BJ (cell line): ENCODE data around the gene LAMA2. TPM values are rescaled to one million over a fixed set of nuclear protein-coding genes. Genes with fewer than 3 reads are reported as not detected.

Source experiments
- CTCF ChIA-PET: fragments of 350-600 bp; formaldehyde crosslinking; extraction: SDS; loops from one replicate; lab custom pipeline; 2021; ENCODE audit warnings: antibody characterized with exemption, inconsistent platforms; lab: Yijun Ruan, JAX
- POLR2A ChIA-PET: fragments of 300-600 bp; sonication (Branson Sonifier 250); formaldehyde crosslinking; extraction: SDS; loops from one replicate; lab custom pipeline; 2021; ENCODE audit warnings: antibody characterized with exemption; lab: Charles Lee
- DNase-seq: peaks from one replicate; pipeline ENCODE4 v3.0.0-alpha.2; 2011; ENCODE audit warnings: low read depth
- H3K27me3 ChIP-seq: 2 replicates; pipeline ENCODE4 v1.6.0; 2011; ENCODE audit warnings: low read length; ENCODE audit not compliant: control insufficient read depth, insufficient read depth
- H3K36me3 ChIP-seq: 2 replicates; pipeline ENCODE4 v1.5.1; 2011; ENCODE audit warnings: low read length; ENCODE audit not compliant: control insufficient read depth, insufficient read depth
- H3K4me3 ChIP-seq: 2 replicates; pipeline ENCODE4 v1.5.1; 2011; ENCODE audit warnings: low read depth, mild to moderate bottlenecking, control low read depth, low read length
- CTCF ChIP-seq: IDR thresholded peaks from 2 replicates; pipeline ENCODE4 v1.5.1; 2011; ENCODE audit warnings: low read depth, mild to moderate bottlenecking, control low read depth, inconsistent platforms, low read length, moderate library complexity; ENCODE audit not compliant: insufficient read depth
- polyA plus RNA-seq: library from polyadenylated mRNA; depleted of rRNA; stranded (reverse); fragments of >200 nt; gene quantifications from 2 replicates; pipeline ENCODE4 v1.2.3, GENCODE V29; 2011

Gene LAMA2
- polyA plus RNA-seq, 1 experiment, result 50.0 TPM

GRCh38 chr6:129033180-129033579 lies 150.2 kb downstream of the LAMA2 start:
- no peak for TF ChIP-seq CTCF
- no peaks in the 10 kb centered on the region for H3K27me3 ChIP-seq
- POLR2A ChIA-PET, result no interaction called here
- CTCF ChIA-PET, result interaction anchor here (1.0 kb wide), 2 partner anchors 12 to 221 kb away, joined by 3 read pairs; no protein-coding TSS in a partner anchor
- no peak overlapping the region for H3K4me3 ChIP-seq
- no peaks in the 10 kb centered on the region for H3K36me3 ChIP-seq
- no peak for DNase-seq

GRCh38 chr6:129033581-129033980 lies 150.6 kb downstream of the LAMA2 start:
- POLR2A ChIA-PET, result no interaction called here

GRCh38 chr6:129041563-129041962 lies 158.6 kb downstream of the LAMA2 start:
- POLR2A ChIA-PET, result no interaction called here
- CTCF ChIA-PET, result no interaction called here
- Histone ChIP-seq H3K27me3 (no peaks in the 10 kb centered on the region), H3K36me3 (no peaks in the 10 kb centered on the region), H3K4me3 (no peak overlapping the region)
- no peak for TF ChIP-seq CTCF
- DNase-seq, result no peak

More at GRCh38 chr6:129033581-129033980, 150.6 kb downstream of the LAMA2 start:
- CTCF ChIA-PET, result interaction anchor here (1.0 kb wide), 1 partner anchor 220 kb away, joined by 3 read pairs; no protein-coding TSS in a partner anchor
- no peaks in the 10 kb centered on the region for H3K27me3 ChIP-seq
- no peak for DNase-seq
- H3K36me3 ChIP-seq, result no peaks in the 10 kb centered on the region
- no peak for TF ChIP-seq CTCF
- H3K4me3 ChIP-seq, result no peak overlapping the region

- Histone ChIP-seq H3K27me3 (no peaks in the 10 kb centered on the region), H3K4me3 (no peak overlapping the region), H3K36me3 (no peaks in the 10 kb centered on the region)
- no peak for TF ChIP-seq CTCF
- no peak for DNase-seq
- ChIA-PET CTCF (no interaction called here), POLR2A (no interaction called here)
Observed at GRCh38 chr6:129046526-129046925, 163.6 kb downstream of the LAMA2 start.

- no peaks in the 10 kb centered on the region for H3K36me3 ChIP-seq
- TF ChIP-seq CTCF, result no peak
- POLR2A ChIA-PET, result no interaction called here
- no peak for DNase-seq
- H3K4me3 ChIP-seq, result no peak overlapping the region
- CTCF ChIA-PET, result no interaction called here
- H3K27me3 ChIP-seq, result no peaks in the 10 kb centered on the region
Observed at GRCh38 chr6:129047834-129048233, 164.9 kb downstream of the LAMA2 start.
